Hepatocyte (in vitro differentiated cells): ENCODE data around the gene COL5A1. TPM values are rescaled to one million over a fixed set of nuclear protein-coding genes. Genes with fewer than 3 reads are reported as not detected.
A peak's percentile ranks its signal among the peaks of the same experiment; 100 is the strongest.

Experiments
- DNase-seq: peaks from one replicate; pipeline ENCODE4 v3.0.0-alpha.2; 2016; ENCODE audit warnings: low spot score
- H2AFZ ChIP-seq: fragments of 200-600 bp; sonication (generic); 2 replicates; pipeline ENCODE4 v1.6.0; 2016; ENCODE audit warnings: antibody characterized with exemption, mild to moderate bottlenecking
- H3K27ac ChIP-seq: fragments of 200-600 bp; sonication (generic); 2 replicates; pipeline ENCODE4 v1.5.1; 2016; ENCODE audit warnings: mild to moderate bottlenecking
- H3K27me3 ChIP-seq: fragments of 200-600 bp; sonication (generic); 2 replicates; pipeline ENCODE4 v1.6.1; 2016
- H3K36me3 ChIP-seq: fragments of 200-600 bp; sonication (generic); replicated peaks from 2 replicates; pipeline ENCODE4 v1.5.1; 2016; ENCODE audit warnings: low read depth; ENCODE audit not compliant: insufficient read depth
- H3K4me1 ChIP-seq: fragments of 200-600 bp; sonication (generic); 2 replicates; pipeline ENCODE4 v1.5.1; 2016; ENCODE audit warnings: mild to moderate bottlenecking, moderate library complexity; ENCODE audit not compliant: insufficient read depth
- H3K4me2 ChIP-seq: fragments of 200-600 bp; sonication (generic); 2 replicates; pipeline ENCODE4 v1.6.0; 2016
- H3K4me3 ChIP-seq: fragments of 200-600 bp; sonication (generic); 2 replicates; pipeline ENCODE4 v1.5.1; 2016; ENCODE audit warnings: mild to moderate bottlenecking
- H3K79me2 ChIP-seq: fragments of 200-600 bp; sonication (generic); 2 replicates; pipeline ENCODE4 v1.6.0; 2017; ENCODE audit warnings: mild to moderate bottlenecking
- H3K9me2 ChIP-seq: fragments of 200-600 bp; sonication (generic); replicated peaks from 2 replicates; pipeline ENCODE4 v1.6.0; 2017; ENCODE audit warnings: mild to moderate bottlenecking; ENCODE audit not compliant: insufficient read depth
- H3K9me3 ChIP-seq: fragments of 200-600 bp; sonication (generic); 2 replicates; pipeline ENCODE4 v1.5.1; 2016; ENCODE audit warnings: low read depth, mild to moderate bottlenecking
- H4K20me1 ChIP-seq: fragments of 200-600 bp; sonication (generic); 2 replicates; pipeline ENCODE4 v1.6.0; 2016; ENCODE audit warnings: mild to moderate bottlenecking; ENCODE audit not compliant: insufficient read depth, poor library complexity, severe bottlenecking
- EZH2 ChIP-seq: fragments of 200-600 bp; sonication (generic); IDR thresholded peaks from 2 replicates; pipeline ENCODE4 v1.6.1; 2016; ENCODE audit warnings: antibody characterized with exemption, mild to moderate bottlenecking, borderline replicate concordance
- EZH2phosphoT487 ChIP-seq: fragments of 200-600 bp; sonication (generic); IDR thresholded peaks from one replicate; pipeline ENCODE4 v1.6.1; 2018; ENCODE audit warnings: antibody characterized with exemption, mild to moderate bottlenecking, low read depth, moderate library complexity; ENCODE audit not compliant: unreplicated experiment, severe bottlenecking
- WGBS: methylation state at CpG from one replicate; pipeline ENCODE4 v1.1.6; 2016; ENCODE audit warnings: low lambda C conversion rate; ENCODE audit errors: missing lambda C conversion rate; 5-methylcytosine and 5-hydroxymethylcytosine counted together
- polyA plus RNA-seq: library from polyadenylated mRNA; unstranded; fragments of >200 nt; fragmentation: Nextera tagmentation; extraction: Ambion mirVana; gene quantifications from 2 replicates; pipeline ENCODE4 v1.2.1, GENCODE V29; 2016
- total RNA-seq: library from RNA; depleted of rRNA; stranded (reverse); fragments of >200 nt; gene quantifications from 2 replicates; pipeline ENCODE4 v1.2.3, GENCODE V29; 2014
- TF ChIP-seq, protein P1 (sequence below): fragments of 200-600 bp; sonication (generic); IDR thresholded peaks from 2 replicates; pipeline ENCODE4 v1.5.1; 2016; ENCODE audit warnings: antibody characterized with exemption, mild to moderate bottlenecking; ENCODE audit not compliant: poor library complexity

Gene COL5A1
- total and polyA plus RNA-seq, 2 experiments from 2014 or later = 342 to 347 TPM

DNA sequence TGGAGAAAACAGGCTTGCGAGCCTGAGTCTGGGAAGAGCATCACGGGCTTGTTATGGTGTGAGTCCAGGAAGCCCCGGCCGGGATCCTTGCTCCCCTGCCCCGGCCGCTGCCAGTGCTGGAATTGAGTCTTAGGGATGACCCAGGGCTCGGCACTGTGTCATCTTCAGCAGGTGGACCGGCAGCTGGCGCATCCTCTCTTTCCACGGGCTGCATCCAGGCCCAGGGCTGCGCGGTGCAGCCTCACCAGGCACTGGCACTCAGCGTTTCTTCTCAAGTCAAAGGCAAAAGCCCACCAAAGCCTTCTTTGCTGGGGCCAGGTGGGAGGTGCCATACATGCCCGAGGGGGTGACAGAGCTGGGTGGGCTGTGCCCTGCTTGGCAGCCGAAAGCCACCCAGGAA, 46.6 kb downstream of the COL5A1 start:
- no peaks in the 10 kb centered on the region for H3K4me1 ChIP-seq
- peaks cover 96% of the 10 kb centered on the region for H4K20me1 ChIP-seq
- no peak overlapping the region for H3K4me3 ChIP-seq
- no peak overlapping the region for H3K4me2 ChIP-seq
- no peak for TF ChIP-seq EZH2
- no peak for TF ChIP-seq EZH2phosphoT487
- TF ChIP-seq, protein P1, sequence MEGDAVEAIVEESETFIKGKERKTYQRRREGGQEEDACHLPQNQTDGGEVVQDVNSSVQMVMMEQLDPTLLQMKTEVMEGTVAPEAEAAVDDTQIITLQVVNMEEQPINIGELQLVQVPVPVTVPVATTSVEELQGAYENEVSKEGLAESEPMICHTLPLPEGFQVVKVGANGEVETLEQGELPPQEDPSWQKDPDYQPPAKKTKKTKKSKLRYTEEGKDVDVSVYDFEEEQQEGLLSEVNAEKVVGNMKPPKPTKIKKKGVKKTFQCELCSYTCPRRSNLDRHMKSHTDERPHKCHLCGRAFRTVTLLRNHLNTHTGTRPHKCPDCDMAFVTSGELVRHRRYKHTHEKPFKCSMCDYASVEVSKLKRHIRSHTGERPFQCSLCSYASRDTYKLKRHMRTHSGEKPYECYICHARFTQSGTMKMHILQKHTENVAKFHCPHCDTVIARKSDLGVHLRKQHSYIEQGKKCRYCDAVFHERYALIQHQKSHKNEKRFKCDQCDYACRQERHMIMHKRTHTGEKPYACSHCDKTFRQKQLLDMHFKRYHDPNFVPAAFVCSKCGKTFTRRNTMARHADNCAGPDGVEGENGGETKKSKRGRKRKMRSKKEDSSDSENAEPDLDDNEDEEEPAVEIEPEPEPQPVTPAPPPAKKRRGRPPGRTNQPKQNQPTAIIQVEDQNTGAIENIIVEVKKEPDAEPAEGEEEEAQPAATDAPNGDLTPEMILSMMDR = no peak
- H3K27me3 ChIP-seq = no peaks in the 10 kb centered on the region
- DNase-seq = no peak
- H3K36me3 ChIP-seq = no peaks in the 10 kb centered on the region
- H3K79me2 ChIP-seq = peaks cover 75% of the 10 kb centered on the region
- no peaks in the 10 kb centered on the region for H3K9me2 ChIP-seq
- H2AFZ ChIP-seq = no peak overlapping the region
- no peak overlapping the region for H3K27ac ChIP-seq
- no peaks in the 10 kb centered on the region for H3K9me3 ChIP-seq
- 93% methylated on average over 15 of the region's 15 CpGs for WGBS

DNA sequence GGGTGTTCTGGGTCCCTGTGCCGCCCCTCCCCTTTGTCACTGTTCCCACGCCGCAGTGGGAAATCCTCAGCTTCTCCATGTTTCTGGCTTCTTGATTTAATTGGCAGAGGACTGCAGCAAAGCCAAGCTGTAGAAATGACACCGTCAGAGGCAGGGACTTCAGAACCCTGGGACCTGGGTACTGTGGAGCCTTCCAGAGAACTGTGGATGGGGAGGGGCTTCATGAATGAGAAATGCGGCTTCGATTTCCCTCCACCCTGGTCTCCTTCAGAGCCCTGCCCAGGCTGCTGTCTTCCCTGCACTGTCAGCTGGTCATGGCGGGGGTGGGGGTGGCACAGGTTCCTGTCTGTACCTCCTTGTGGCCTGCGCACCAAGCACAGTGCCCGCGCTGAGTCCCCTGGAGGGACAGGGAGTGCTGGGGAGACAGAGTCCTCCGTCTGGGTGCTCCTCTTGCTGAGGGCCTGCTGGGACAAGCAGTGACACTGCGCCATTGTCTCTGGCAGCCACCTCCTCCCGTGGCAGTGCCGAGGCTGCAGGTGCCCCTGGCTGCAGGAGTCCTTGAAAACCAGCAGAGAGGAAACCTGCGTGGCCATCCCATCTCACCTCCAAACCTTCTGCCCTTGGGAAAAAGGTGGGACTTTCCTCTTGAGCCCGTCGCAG, 47.2 kb downstream of the COL5A1 start:
- Histone ChIP-seq H3K27me3 (no peaks in the 10 kb centered on the region), H2AFZ (no peak overlapping the region), H3K4me1 (no peaks in the 10 kb centered on the region), H3K79me2 (peaks cover 79% of the 10 kb centered on the region), H3K27ac (no peak overlapping the region), H3K9me3 (no peaks in the 10 kb centered on the region), H3K36me3 (no peaks in the 10 kb centered on the region), H3K4me3 (no peak overlapping the region), H3K4me2 (no peak overlapping the region), H3K9me2 (no peaks in the 10 kb centered on the region), H4K20me1 (peaks cover 96% of the 10 kb centered on the region)
- TF ChIP-seq, protein P1 = no peak
- TF ChIP-seq EZH2phosphoT487 = no peak
- no peak for TF ChIP-seq EZH2
- no peak for DNase-seq
- WGBS = 95% methylated on average over 17 of the region's 17 CpGs

DNA sequence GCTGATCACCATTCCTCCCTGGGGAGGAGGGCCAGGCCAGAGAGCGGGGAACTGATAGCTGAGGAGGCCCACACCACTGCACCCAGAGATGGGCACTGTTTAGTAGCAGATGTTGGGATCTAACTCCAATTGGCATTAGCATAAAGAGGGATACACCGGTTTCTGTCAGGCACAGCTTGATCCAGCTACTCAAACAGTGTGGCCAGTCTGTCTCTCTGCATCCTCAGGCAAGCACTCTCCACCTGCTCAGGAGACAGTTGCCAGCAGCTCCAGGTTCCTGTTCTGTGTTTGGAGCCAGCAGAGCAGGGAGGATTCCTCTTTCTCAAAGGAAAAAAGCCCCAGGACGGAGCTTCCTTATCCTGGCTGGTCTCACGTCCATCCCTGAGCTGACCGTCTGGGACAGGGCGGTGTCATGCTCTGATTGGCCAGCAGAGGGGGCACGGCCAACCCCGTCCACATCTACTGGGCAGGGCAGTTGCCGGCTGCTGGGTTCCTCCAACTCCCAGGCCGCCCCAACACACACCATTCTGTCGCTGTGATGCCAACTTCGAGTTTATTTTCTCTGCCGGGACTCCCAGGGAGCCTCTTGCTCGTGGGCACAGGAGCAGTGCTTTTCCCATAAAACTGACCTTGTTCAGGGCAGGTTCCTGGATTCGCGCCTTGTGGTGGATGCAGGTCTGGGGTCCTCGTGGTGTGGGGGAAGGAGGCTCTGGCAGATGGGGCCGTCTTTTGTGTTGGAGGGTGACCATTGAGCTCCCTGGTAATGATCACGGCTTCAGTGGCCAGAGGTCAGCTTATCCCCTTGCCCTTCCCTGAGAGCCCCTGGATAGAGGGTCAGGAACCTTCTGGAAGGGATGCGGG, 47.9 kb downstream of the COL5A1 start:
- H3K9me2 ChIP-seq = no peaks in the 10 kb centered on the region
- H3K79me2 ChIP-seq = peaks cover 82% of the 10 kb centered on the region
- WGBS = 64% methylated on average over 20 of the region's 20 CpGs
- no peak overlapping the region for H2AFZ ChIP-seq
- peak; percentile 69 for DNase-seq
- no peaks in the 10 kb centered on the region for H3K9me3 ChIP-seq
- no peak overlapping the region for H3K27ac ChIP-seq
- peaks cover 96% of the 10 kb centered on the region for H4K20me1 ChIP-seq
- TF ChIP-seq EZH2phosphoT487 (no peak), EZH2 (no peak)
- TF ChIP-seq, protein P1 = peak; percentile 73
- no peaks in the 10 kb centered on the region for H3K36me3 ChIP-seq
- no peak overlapping the region for H3K4me2 ChIP-seq
- no peaks in the 10 kb centered on the region for H3K27me3 ChIP-seq
- H3K4me3 ChIP-seq = no peak overlapping the region
- no peaks in the 10 kb centered on the region for H3K4me1 ChIP-seq
